ENCODE results near the gene SLMAP.

SLMAP gene

DNA sequence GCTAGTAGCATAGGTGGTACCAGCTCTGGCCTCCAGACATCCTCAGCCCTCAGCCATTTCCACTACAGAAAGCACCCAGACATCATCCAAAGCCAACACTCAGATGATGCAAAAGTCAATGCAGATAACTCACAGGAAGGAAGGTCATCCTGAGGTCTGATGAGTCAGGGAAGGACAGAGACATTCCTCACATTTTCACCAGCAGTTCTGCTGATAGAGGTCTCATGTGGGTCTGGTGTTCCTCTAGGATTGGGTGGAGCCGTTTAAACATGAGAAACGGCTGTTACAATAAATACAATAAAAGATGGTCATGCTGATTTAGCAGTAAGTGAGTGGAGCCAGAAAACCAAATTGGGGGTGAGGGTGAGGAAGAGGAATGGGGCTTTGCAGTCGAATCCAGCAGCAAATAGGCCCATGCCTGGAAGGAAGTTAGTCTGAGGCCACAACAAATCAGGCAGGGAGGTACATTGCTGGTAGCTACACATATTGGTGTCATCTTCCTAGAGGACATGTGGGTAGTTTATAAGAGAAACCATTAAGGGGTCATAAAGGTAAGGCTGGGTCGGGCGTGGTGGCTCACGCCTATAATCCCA lies 218.8 kb downstream of the SLMAP start:
- TF ChIP-seq, protein P1, sequence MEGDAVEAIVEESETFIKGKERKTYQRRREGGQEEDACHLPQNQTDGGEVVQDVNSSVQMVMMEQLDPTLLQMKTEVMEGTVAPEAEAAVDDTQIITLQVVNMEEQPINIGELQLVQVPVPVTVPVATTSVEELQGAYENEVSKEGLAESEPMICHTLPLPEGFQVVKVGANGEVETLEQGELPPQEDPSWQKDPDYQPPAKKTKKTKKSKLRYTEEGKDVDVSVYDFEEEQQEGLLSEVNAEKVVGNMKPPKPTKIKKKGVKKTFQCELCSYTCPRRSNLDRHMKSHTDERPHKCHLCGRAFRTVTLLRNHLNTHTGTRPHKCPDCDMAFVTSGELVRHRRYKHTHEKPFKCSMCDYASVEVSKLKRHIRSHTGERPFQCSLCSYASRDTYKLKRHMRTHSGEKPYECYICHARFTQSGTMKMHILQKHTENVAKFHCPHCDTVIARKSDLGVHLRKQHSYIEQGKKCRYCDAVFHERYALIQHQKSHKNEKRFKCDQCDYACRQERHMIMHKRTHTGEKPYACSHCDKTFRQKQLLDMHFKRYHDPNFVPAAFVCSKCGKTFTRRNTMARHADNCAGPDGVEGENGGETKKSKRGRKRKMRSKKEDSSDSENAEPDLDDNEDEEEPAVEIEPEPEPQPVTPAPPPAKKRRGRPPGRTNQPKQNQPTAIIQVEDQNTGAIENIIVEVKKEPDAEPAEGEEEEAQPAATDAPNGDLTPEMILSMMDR (conservative IDR thresholded peaks at IDR 0.05; ENCODE audit: control insufficient read depth, insufficient read depth, low read depth, low read length), result no peak
- peak; percentile 95 for DNase-seq (ENCODE audit: low read depth)
- no peak overlapping the region for H3K4me3 ChIP-seq (ENCODE audit: control insufficient read depth, low read depth, low read length)

DNA sequence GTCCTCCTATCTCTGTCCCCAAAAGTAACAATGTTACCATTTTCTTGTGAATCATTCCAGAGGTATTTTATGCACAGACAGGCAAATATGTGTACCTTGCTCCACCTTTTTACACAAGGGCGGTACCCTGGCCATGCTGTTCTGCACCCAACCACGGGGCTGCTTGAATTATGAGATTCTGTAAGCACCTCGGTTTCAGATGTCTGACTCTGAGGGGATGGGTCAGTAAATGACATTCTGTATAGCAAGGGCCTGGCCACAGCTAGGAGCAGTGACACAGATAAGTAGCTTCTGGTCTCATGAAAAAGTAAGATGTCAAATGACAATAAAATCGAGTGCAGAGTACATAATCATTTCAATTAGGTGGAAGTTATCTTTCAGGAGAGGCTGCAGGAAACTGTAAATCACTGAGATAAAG lies 221.7 kb downstream of the SLMAP start:
- no peak overlapping the region for H3K4me3 ChIP-seq (ENCODE audit: control insufficient read depth, low read depth, low read length)
- no peak for DNase-seq (ENCODE audit: low read depth)
- TF ChIP-seq, protein P1 (conservative IDR thresholded peaks at IDR 0.05; ENCODE audit: control insufficient read depth, insufficient read depth, low read depth, low read length), result no peak

GRCh38 chr3:57978316-57978715 lies 222.2 kb downstream of the SLMAP start:
- no peak for DNase-seq (ENCODE audit: low read depth)
- no peak overlapping the region for H3K4me3 ChIP-seq (ENCODE audit: control insufficient read depth, low read depth, low read length)
- TF ChIP-seq, protein P1 (conservative IDR thresholded peaks at IDR 0.05; ENCODE audit: control insufficient read depth, insufficient read depth, low read depth, low read length), result no peak

Data from fibroblast of mammary gland (primary cell).